OCI-LY7 (cell line): ENCODE results near the gene TTC36.

Experiments
- CTCF ChIP-seq: fragments of 200-600 bp; sonication (generic); conservative IDR thresholded peaks from 2 replicates; pipeline ENCODE4 v1.5.1; 2014; ENCODE audit warnings: mild to moderate bottlenecking, antibody characterized with exemption, low read length, moderate library complexity, mixed read lengths
- EZH2phosphoT487 ChIP-seq: fragments of 200-600 bp; sonication (generic); IDR thresholded peaks from 2 replicates; pipeline ENCODE4 v1.6.1; 2018; ENCODE audit warnings: low read depth, borderline replicate concordance, mild to moderate bottlenecking, mixed run types, antibody characterized with exemption, low read length, moderate library complexity, mixed read lengths

- no peak for TF ChIP-seq CTCF
- no peak for TF ChIP-seq EZH2phosphoT487
These were observed 5.4 kb upstream of the TTC36 start for GRCh38 chr11:118521892-118522311.
